H1 (cell line): ENCODE results near the gene RPS6KA2. TPM values are rescaled to one million over a fixed set of nuclear protein-coding genes. Genes with fewer than 3 reads are reported as not detected.

Experiments
- CTCF ChIA-PET: fragments of 300-600 bp; sonication (Branson Sonifier 250); formaldehyde crosslinking; loops from one replicate; lab custom pipeline; 2021; ENCODE audit not compliant: partially characterized antibody; lab: Charles Lee
- POLR2A ChIA-PET: fragments of 300-600 bp; sonication (Branson Sonifier 250); formaldehyde crosslinking; loops from one replicate; lab custom pipeline; 2021; ENCODE audit warnings: inconsistent platforms; ENCODE audit not compliant: partially characterized antibody; lab: Charles Lee
- DNase-seq, 2 experiments: peaks; one replicate each; pipeline versions ENCODE4 v3.0.0 to v3.0.0-alpha.2; 2010 to 2022; ENCODE audit warnings: low spot score in 2 of 2, low read depth in 1 of 2, mixed read lengths in 1 of 2
- FAIRE-seq: peaks from 2 replicates; lab custom pipeline; 2011; peaks lifted over from hg19 to GRCh38; lab: Jason Lieb, UNC
- H2AFZ ChIP-seq: 2 replicates; pipeline ENCODE4 v1.8.1; 2012; ENCODE audit warnings: low read length, inconsistent platforms
- H2AK5ac ChIP-seq: 2 replicates; pipeline ENCODE4 v1.6.1; 2013; ENCODE audit warnings: low read depth, low read length
- H2BK120ac ChIP-seq: replicated peaks from 2 replicates; pipeline ENCODE3; 2013; ENCODE audit warnings: low read depth, low read length, inconsistent platforms
- H2BK12ac ChIP-seq: 2 replicates; pipeline ENCODE4 v1.6.1; 2013; ENCODE audit warnings: low read depth, low read length
- H2BK15ac ChIP-seq: 2 replicates; pipeline ENCODE4 v1.6.1; 2013; ENCODE audit warnings: low read length
- H2BK20ac ChIP-seq: 2 replicates; pipeline ENCODE4 v1.6.1; 2013; ENCODE audit warnings: low read length
- H2BK5ac ChIP-seq: 2 replicates; pipeline ENCODE4 v1.6.1; 2013; ENCODE audit warnings: low read depth, low read length
- H3K14ac ChIP-seq: 2 replicates; pipeline ENCODE4 v1.6.1; 2013; ENCODE audit warnings: inconsistent platforms; ENCODE audit not compliant: insufficient read length
- H3K18ac ChIP-seq: 2 replicates; pipeline ENCODE4 v1.6.1; 2013; ENCODE audit warnings: low read length; ENCODE audit errors: extremely low read depth
- H3K23ac ChIP-seq: 2 replicates; pipeline ENCODE4 v1.6.1; 2013; ENCODE audit warnings: inconsistent platforms; ENCODE audit not compliant: insufficient read length
- H3K23me2 ChIP-seq: 2 replicates; pipeline ENCODE4 v1.6.1; 2013; ENCODE audit warnings: low read depth, low read length
- H3K27ac ChIP-seq: 2 replicates; pipeline ENCODE4 v1.6.1; 2011; ENCODE audit warnings: low read depth, low read length, inconsistent platforms
- H3K27me3 ChIP-seq, 4 experiments: replicated peaks in 1 of 4; 1 replicate in 1 of 4; 2 replicates in 3 of 4; pipeline versions ENCODE4 v1.6.1 to v1.8.1; 2011 to 2013; ENCODE audit warnings: low read length in 3 of 4, mild to moderate bottlenecking in 3 of 4, inconsistent platforms in 2 of 4, mixed read lengths in 2 of 4, moderate library complexity in 1 of 4; ENCODE audit not compliant: control insufficient read depth in 3 of 4, insufficient read depth in 3 of 4; ENCODE audit errors: extremely low read depth in 1 of 4
- H3K36me3 ChIP-seq, 4 experiments: 2 replicates each; pipeline versions ENCODE4 v1.6.1 to v1.8.1; 2011 to 2013; ENCODE audit warnings: mild to moderate bottlenecking in 4 of 4, low read length in 3 of 4, moderate library complexity in 2 of 4, control low read depth in 1 of 4, inconsistent platforms in 1 of 4; ENCODE audit not compliant: insufficient read depth in 4 of 4, control insufficient read depth in 2 of 4
- H3K4ac ChIP-seq: replicated peaks from 2 replicates; pipeline ENCODE3; 2013; ENCODE audit warnings: low read length, low read depth, mixed read lengths, inconsistent platforms; ENCODE audit not compliant: insufficient read length
- H3K4me1 ChIP-seq, 4 experiments: replicated peaks in 1 of 4; 1 replicate in 1 of 4; 2 replicates in 3 of 4; pipeline versions ENCODE4 v1.6.1 to v1.8.1; 2011 to 2013; ENCODE audit warnings: low read length in 3 of 4, inconsistent platforms in 2 of 4, mixed read lengths in 1 of 4; ENCODE audit not compliant: insufficient read depth in 4 of 4, control insufficient read depth in 3 of 4
- H3K4me2 ChIP-seq, 2 experiments: 2 replicates each; pipeline versions ENCODE4 v1.6.1 to v1.8.1; 2011 to 2013; ENCODE audit warnings: low read depth in 2 of 2, low read length in 2 of 2, control low read depth in 1 of 2, inconsistent platforms in 1 of 2, mild to moderate bottlenecking in 1 of 2; ENCODE audit not compliant: insufficient read depth in 1 of 2
- H3K4me3 ChIP-seq, 4 experiments: fragments of 200-600, 300-600 bp in 1 of 4; sonication (generic), shearing (Covaris generic), sonication (Bioruptor Twin) in 1 of 4; 2 replicates each; pipeline versions ENCODE4 v1.5.1 to v1.8.1; 2011 to 2016; ENCODE audit warnings: low read length in 4 of 4, low read depth in 3 of 4, control low read depth in 2 of 4, inconsistent platforms in 2 of 4, mild to moderate bottlenecking in 2 of 4, mixed read lengths in 1 of 4, moderate library complexity in 1 of 4; ENCODE audit not compliant: insufficient read depth in 2 of 4; ENCODE audit errors: extremely low read depth in 1 of 4
- H3K56ac ChIP-seq: replicated peaks from 2 replicates; pipeline ENCODE3; 2013; ENCODE audit warnings: low read depth, mild to moderate bottlenecking, mixed read lengths, low read length, inconsistent platforms; ENCODE audit not compliant: insufficient read length
- H3K79me1 ChIP-seq: 2 replicates; pipeline ENCODE4 v1.6.1; 2013; ENCODE audit warnings: low read depth, low read length, control low read depth
- H3K79me2 ChIP-seq, 2 experiments: 2 replicates each; pipeline versions ENCODE4 v1.6.1 to v1.8.1; 2012 to 2013; ENCODE audit warnings: low read length in 2 of 2, mild to moderate bottlenecking in 2 of 2, inconsistent platforms in 1 of 2; ENCODE audit not compliant: insufficient read depth in 2 of 2, control insufficient read depth in 1 of 2
- H3K9ac ChIP-seq, 4 experiments: replicated peaks in 1 of 4; 1 replicate in 1 of 4; 2 replicates in 3 of 4; pipeline versions ENCODE4 v1.6.1 to v1.8.1; 2011 to 2013; ENCODE audit warnings: low read depth in 3 of 4, low read length in 3 of 4, control low read depth in 2 of 4, mild to moderate bottlenecking in 2 of 4, moderate library complexity in 2 of 4, inconsistent platforms in 1 of 4; ENCODE audit errors: extremely low read depth in 1 of 4
- H3K9me3 ChIP-seq, 2 experiments: 2 replicates each; pipeline versions ENCODE4 v1.6.1 to v1.8.1; 2012 to 2013; ENCODE audit warnings: mild to moderate bottlenecking in 2 of 2, moderate library complexity in 2 of 2, control low read depth in 1 of 2, inconsistent platforms in 1 of 2, low read depth in 1 of 2, low read length in 1 of 2, mixed read lengths in 1 of 2; ENCODE audit not compliant: insufficient read depth in 2 of 2
- H4K20me1 ChIP-seq, 2 experiments: replicated peaks in 1 of 2; 2 replicates each; pipeline versions ENCODE3 to v1.8.1; 2011 to 2013; ENCODE audit warnings: inconsistent platforms in 2 of 2, low read length in 2 of 2, mild to moderate bottlenecking in 1 of 2; ENCODE audit not compliant: insufficient read depth in 2 of 2, control insufficient read depth in 1 of 2
- H4K5ac ChIP-seq: 2 replicates; pipeline ENCODE4 v1.6.1; 2013; ENCODE audit warnings: low read length, low read depth, mixed read lengths, inconsistent platforms; ENCODE audit not compliant: insufficient read length
- H4K8ac ChIP-seq: 2 replicates; pipeline ENCODE4 v1.8.0; 2013; ENCODE audit warnings: mild to moderate bottlenecking, moderate library complexity, low read length, inconsistent platforms; ENCODE audit not compliant: insufficient read depth; ENCODE audit errors: extremely low read depth
- H4K91ac ChIP-seq: replicated peaks from 2 replicates; pipeline ENCODE3; 2013; ENCODE audit warnings: low read length, mixed read lengths, inconsistent platforms; ENCODE audit not compliant: insufficient read length
- JUN ChIP-seq: IDR thresholded peaks from 2 replicates; pipeline ENCODE4 v1.6.1; 2011; ENCODE audit warnings: low read depth, mild to moderate bottlenecking, improper control_type of control experiment, low read length
- WGBS, 2 experiments: shearing (Covaris generic) in 1 of 2; methylation state at CpG; one replicate each; pipeline versions ENCODE4 v1.1.6 to v1.1.7; 2013 to 2015; ENCODE audit warnings: low lambda C conversion rate in 2 of 2, mixed read lengths in 2 of 2, inconsistent platforms in 1 of 2, low coverage in 1 of 2, missing lambda C conversion rate in 1 of 2; ENCODE audit not compliant: insufficient replicate concordance in 2 of 2, insufficient coverage in 1 of 2, insufficient read length in 1 of 2; ENCODE audit errors: extremely low coverage in 1 of 2, missing lambda C conversion rate in 1 of 2; 5-methylcytosine and 5-hydroxymethylcytosine counted together
- polyA plus RNA-seq, 7 experiments: library from polyadenylated mRNA; depleted of rRNA in 3 of 7; stranded (reverse) in 5 of 7; unstranded in 2 of 7; fragments of >200 nt in 5 of 7; fragments of 200-250 nt in 2 of 7; gene quantifications; 1 replicate in 5 of 7; 2 replicates in 1 of 7; 4 replicates in 1 of 7; pipeline versions ENCODE4 v1.2.1 to v1.2.3, GENCODE V29; 2011 to 2013; ENCODE audit warnings: missing spikeins in 2 of 7, mixed read lengths in 2 of 7
- total RNA-seq: library from RNA; stranded (reverse); fragmentation: NEBNext Ultra II Directional; extraction: Animal tissue kit (Norgen Biotek cat#: 25700); gene quantifications from 2 replicates; pipeline ENCODE4 v1.2.1, GENCODE V29; 2021

The RPS6KA2 gene
- total and polyA plus RNA-seq, 2 of the 8 experiments (the other 6 are each of a cell fraction or from before 2014, with no cell fraction given): 8.8 to 25.7 TPM

- no peak overlapping the region for H3K4ac ChIP-seq
- no peak overlapping the region for H3K14ac ChIP-seq
- H4K5ac ChIP-seq: no peak overlapping the region
- FAIRE-seq (no peak), DNase-seq (no peak)
- POLR2A ChIA-PET: interaction anchor here (1.6 kb wide), 1 partner anchor 11 kb away, joined by 7 read pairs; no protein-coding TSS in a partner anchor
- H2BK120ac ChIP-seq: no peak overlapping the region
- H4K8ac ChIP-seq: peak overlapping the region; percentile 47; the same call in 1 of the 2 replicates
- no peaks in the 10 kb centered on the region for H3K79me1 ChIP-seq
- H3K9ac ChIP-seq: no peak overlapping the region
- no peak overlapping the region for H3K23ac ChIP-seq
- H3K4me2 ChIP-seq: no peak overlapping the region
- no peak for TF ChIP-seq JUN
- H3K36me3 ChIP-seq: peaks cover 0 to 7% (median 3%) of the 10 kb centered on the region in 4 experiments; a peak in 3 of 8 replicates
- H3K18ac ChIP-seq: no peak overlapping the region
- no peaks in the 10 kb centered on the region for H3K79me2 ChIP-seq
- no peak overlapping the region for H2BK5ac ChIP-seq
- CTCF ChIA-PET: interaction anchor here (0.9 to 2.3 kb wide), 5 partner anchors 12 to 53 kb away, joined by 3 to 8 read pairs (median 4); no protein-coding TSS in a partner anchor
- no peak overlapping the region for H4K91ac ChIP-seq
- H3K23me2 ChIP-seq: no peaks in the 10 kb centered on the region
- H3K9me3 ChIP-seq: no peaks in the 10 kb centered on the region
- H2BK15ac ChIP-seq: no peak overlapping the region
- H2AK5ac ChIP-seq: no peak overlapping the region
- no peak overlapping the region for H2BK20ac ChIP-seq
- peaks cover 3 to 8% (median 6%) of the 10 kb centered on the region in 4 experiments; a peak in 6 of 7 replicates for H3K4me1 ChIP-seq
- H3K27me3 ChIP-seq: no peaks in the 10 kb centered on the region
- WGBS, 2 experiments: 93% methylated on average over 13 of the region's 13 CpGs; no CpG with 5 or more reads in 1 of the 2 experiments
- H3K56ac ChIP-seq: no peak overlapping the region
- H4K20me1 ChIP-seq: no peaks in the 10 kb centered on the region
- no peak overlapping the region; the same call in 1 of the 2 replicates for H2BK12ac ChIP-seq
- no peak overlapping the region for H2AFZ ChIP-seq
- no peak overlapping the region for H3K27ac ChIP-seq
- H3K4me3 ChIP-seq: no peak overlapping the region
Measured at GRCh38 chr6:166488701-166489100, 138.3 kb downstream of the RPS6KA2 start.
